ENCODE data around the gene ZNF511. TPM values are rescaled to one million over a fixed set of nuclear protein-coding genes. Genes with fewer than 3 reads are reported as not detected.
"Not testable (repeated sequence)": the region's sequence is repeated elsewhere in the genome, so short reads cannot be mapped to it uniquely, and the experiment has no call there.

ZNF511 gene
- total RNA-seq, 4 donors from 2014 or later, result 23.1 to 45.5 (median 30.0) TPM

GRCh38 chr10:133262696-133263095 is 46.0 kb upstream of the ZNF511 start:
- DNase-seq, result no peak
- Histone ChIP-seq H3K27ac (no peak overlapping the region), H3K4me3 (no peak overlapping the region), H3K9me3 (no peaks in the 10 kb centered on the region), H3K27me3 (no peaks in the 10 kb centered on the region), H3K36me3 (no peaks in the 10 kb centered on the region), H3K4me1 (peaks cover 0 to 8% of the 10 kb centered on the region in 2 donors)
- intact Hi-C loops (cut with DNase I; ENCODE audit: low total_unique reads), result no loop called here
- no peak for TF ChIP-seq POLR2A (IDR thresholded peaks at IDR 0.05)
- no peak for TF ChIP-seq CTCF (IDR thresholded peaks at IDR 0.05)

GRCh38 chr10:133263674-133264073 is 45.0 kb upstream of the ZNF511 start:
- Histone ChIP-seq H3K27me3 (no peaks in the 10 kb centered on the region), H3K4me1 (peaks cover 0 to 8% of the 10 kb centered on the region in 2 donors), H3K4me3 (no peak overlapping the region), H3K36me3 (no peaks in the 10 kb centered on the region), H3K9me3 (no peaks in the 10 kb centered on the region), H3K27ac (no peak overlapping the region)
- intact Hi-C loops (cut with DNase I; ENCODE audit: low total_unique reads), result no loop called here
- no peak for DNase-seq
- no peak for TF ChIP-seq CTCF (IDR thresholded peaks at IDR 0.05)
- no peak for TF ChIP-seq POLR2A (IDR thresholded peaks at IDR 0.05)

GRCh38 chr10:133264461-133264860 is 44.3 kb upstream of the ZNF511 start:
- H3K4me3 ChIP-seq, result no peak overlapping the region
- peaks cover 0 to 8% of the 10 kb centered on the region in 2 donors for H3K4me1 ChIP-seq
- H3K9me3 ChIP-seq, result no peaks in the 10 kb centered on the region
- DNase-seq, result no peak
- no peaks in the 10 kb centered on the region for H3K27me3 ChIP-seq
- no peak overlapping the region for H3K27ac ChIP-seq
- no peaks in the 10 kb centered on the region for H3K36me3 ChIP-seq
- TF ChIP-seq CTCF (IDR thresholded peaks at IDR 0.05) (no peak), POLR2A (IDR thresholded peaks at IDR 0.05) (no peak)
- intact Hi-C loops (cut with DNase I; ENCODE audit: low total_unique reads), result no loop called here

- intact Hi-C loops (cut with DNase I; ENCODE audit: low total_unique reads); H3K27ac ChIP-seq: not testable (repeated sequence)
Observed at GRCh38 chr10:133265052-133265451, 43.7 kb upstream of the ZNF511 start.

GRCh38 chr10:133266056-133266795 is 42.5 kb upstream of the ZNF511 start:
- Histone ChIP-seq H3K36me3 (no peaks in the 10 kb centered on the region), H3K4me1 (peaks cover 0 to 8% of the 10 kb centered on the region in 2 donors), H3K4me3 (no peak overlapping the region), H3K9me3 (no peaks in the 10 kb centered on the region), H3K27me3 (no peaks in the 10 kb centered on the region), H3K27ac (no peak overlapping the region)
- intact Hi-C loops (cut with DNase I; ENCODE audit: low total_unique reads), result no loop called here
- no peak for DNase-seq
- TF ChIP-seq CTCF (IDR thresholded peaks at IDR 0.05) (no peak), POLR2A (IDR thresholded peaks at IDR 0.05) (no peak)

More at GRCh38 chr10:133265052-133265451, 43.7 kb upstream of the ZNF511 start:
- H3K36me3 ChIP-seq, H3K27me3 ChIP-seq, DNase-seq, H3K9me3 ChIP-seq, H3K4me1 ChIP-seq, H3K4me3 ChIP-seq: not testable (repeated sequence)

All from uterus (tissue), 4 donors.